ENCODE data around the gene NOTCH4.

NOTCH4 gene

DNA sequence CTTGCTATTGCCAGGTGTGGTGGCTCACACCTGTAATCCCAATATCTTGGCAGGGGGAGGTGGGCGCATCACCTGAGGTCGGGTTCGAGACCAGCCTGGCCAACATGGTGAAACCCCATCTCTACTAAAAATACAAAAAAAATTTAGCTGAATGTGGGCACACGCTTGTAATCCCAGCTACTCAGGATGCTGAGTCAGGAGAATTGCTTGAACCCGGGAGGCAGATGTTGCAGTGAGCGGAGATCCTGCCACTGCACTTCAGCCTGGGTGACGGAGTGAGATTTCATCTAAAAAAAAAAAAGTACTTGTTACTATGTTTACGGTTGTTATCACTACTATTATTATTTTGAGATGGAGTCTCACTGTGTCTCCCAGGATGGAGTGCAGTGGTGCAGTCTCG, 67.0 kb downstream of the NOTCH4 start:
- DNase-seq: no peak

DNA sequence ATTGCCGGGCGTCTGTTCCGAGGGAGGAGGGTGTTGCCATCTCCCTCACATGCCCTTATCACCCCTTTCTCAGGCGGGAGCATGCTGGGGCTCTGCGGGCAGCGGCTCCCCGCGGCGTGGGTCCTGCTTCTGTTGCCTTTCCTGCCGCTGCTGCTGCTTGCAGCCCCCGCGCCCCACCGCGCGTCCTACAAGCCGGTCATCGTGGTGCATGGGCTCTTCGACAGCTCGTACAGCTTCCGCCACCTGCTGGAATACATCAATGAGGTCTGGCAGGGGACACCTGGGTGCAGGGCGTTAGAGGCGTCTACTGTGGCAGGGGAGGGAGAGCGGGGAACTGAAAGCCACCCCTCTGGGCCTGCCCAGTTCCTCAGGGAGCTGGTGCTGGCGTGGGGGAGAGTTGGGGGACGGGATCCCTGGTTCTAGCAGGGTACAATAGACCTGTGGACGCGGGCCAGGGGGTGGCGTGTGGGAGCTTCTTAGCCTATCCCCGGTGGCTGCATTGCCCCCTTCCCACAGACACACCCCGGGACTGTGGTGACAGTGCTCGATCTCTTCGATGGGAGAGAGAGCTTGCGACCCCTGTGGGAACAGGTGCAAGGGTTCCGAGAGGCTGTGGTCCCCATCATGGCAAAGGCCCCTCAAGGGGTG, 69.2 kb downstream of the NOTCH4 start:
- DNase-seq: peak; percentile 41

DNA sequence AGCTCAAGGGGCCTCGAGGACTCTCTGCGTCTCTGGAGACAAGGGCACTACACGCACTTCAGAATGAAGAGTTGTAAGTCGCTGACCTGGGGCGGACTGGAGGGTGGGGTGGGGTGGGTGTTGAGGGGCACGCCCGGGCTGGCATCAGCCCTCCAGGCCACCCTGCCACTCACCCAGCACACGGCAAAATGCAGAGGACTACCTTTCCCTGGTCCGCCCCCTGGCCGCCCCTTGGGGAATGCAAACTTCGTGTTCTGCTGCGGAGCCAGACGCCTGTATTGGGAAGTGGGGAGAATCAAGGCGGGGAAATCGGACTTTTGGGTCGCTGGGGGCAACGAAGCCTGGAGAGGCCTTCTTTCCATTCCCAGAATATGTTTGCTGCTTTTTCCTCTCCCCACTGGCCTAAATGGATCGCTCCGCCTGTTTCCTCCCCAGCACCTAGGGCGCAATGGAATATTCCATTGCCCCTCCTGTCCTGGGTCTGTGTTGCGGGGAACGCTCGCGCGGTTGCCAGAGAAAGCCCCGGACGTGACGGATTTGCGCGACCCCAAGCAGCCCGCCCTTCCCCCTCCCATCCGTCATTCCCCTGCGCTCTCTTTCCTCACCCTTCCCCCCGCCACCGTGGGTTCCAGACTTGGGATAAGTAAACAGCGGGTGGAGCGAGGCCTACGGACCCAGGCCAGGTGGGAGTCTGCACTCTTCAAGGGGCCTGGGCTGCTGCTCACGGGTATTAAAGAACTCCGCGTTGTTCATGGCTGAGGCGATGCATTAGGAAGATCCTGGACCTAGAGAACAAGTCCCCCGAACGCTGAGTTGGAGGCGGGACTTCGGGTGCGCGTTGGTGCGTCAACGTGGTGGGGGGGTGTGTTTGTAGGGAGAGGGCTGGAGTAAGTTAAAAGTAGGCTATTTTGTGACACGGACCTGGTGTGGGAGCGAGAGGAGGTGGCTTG, 70.0 kb downstream of the NOTCH4 start, which contains the start of gene PPT2:
PPT2 (plus strand) TSS at position 578 of the 950 bp plus-strand sequence. CDS start 454 bp downstream, outside the sequence.
- DNase-seq: peak; percentile 61

DNA sequence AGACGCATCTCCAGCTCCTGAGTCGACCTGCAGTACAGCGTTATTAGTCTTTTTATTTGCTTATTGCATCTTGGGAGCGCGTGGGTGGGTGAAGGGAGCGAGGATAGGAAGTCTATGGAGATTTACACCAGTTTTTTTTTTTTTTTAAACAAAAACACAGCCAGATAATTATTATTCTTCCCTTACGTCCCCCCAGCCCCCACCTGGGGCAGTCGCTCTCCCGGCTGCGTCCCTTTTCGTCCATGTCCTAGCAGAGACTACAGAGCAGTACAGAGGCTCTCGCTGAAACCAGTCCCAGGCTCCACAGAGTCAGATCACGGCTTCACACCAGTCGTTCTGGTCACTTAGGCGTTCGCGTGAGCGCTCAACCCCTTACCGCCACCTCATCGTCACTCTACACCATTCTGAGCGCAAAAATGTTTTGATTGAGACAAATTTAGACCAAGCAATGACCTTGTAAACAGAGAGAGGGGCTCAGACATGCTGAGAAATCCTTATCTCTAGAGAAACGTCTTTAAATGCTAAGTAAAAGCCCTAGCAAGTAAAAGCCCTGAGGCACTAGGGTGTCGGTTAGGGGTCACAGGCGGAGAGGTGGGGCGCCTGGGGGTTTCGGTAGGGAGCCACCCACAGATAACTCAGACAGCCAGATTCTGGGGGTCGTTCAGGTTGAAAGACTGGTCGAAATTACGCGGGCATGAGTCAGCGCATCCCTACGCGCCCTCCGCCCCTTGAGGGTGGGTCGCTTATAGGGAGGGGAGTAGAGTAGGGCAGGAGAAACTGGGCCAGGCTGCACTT, 70.9 kb downstream of the NOTCH4 start:
- DNase-seq: no peak

DNA sequence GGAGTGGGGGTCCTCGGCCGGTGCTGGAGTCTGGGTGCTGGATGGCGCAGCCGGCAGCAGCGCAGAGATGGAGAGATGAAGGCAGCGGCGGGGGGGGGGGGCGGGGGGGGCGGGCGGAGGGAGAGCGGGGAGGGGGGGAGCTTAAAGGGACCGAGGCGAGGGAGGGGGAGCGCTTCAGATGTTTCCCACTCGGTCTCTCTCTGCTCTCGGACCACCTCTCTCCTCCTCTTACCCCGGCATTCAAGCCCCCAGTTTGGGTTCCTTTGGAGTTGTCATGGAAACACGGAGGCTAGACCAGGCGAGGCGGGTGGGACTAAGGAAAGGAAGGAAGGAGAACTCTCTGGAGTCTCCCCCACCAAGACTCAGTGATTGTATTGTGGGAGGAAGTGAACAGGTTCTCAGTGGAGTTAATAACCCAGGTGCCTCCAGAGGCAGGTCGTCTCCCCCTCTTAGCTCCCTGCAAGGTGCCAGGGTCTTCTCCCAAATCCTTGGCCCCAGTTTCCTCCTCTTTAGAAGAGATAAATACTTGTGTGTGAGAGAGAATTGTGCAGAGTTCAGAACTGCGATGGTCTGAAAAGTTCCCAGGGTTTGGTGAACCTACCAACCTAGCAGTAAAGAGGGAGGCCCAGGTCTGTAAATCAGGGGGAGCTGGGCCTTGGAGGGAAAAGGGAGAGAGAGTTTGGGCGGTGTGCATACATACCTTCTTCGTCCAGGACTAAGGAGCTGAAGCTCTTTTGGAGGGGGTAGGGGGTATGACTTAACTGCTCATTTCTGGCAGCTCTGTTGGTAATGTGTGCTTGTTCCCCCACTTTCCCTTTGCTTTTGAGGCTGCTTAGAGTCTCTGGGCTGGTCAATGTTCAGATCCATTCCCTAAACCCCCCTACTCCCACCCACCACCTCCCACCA, 71.8 kb downstream of the NOTCH4 start, which contains the start of gene PRRT1:
PRRT1 (minus strand) TSS at position 77 of the 906 bp plus-strand sequence. CDS start 112 bp downstream, outside the sequence.
- no peak for DNase-seq

DNA sequence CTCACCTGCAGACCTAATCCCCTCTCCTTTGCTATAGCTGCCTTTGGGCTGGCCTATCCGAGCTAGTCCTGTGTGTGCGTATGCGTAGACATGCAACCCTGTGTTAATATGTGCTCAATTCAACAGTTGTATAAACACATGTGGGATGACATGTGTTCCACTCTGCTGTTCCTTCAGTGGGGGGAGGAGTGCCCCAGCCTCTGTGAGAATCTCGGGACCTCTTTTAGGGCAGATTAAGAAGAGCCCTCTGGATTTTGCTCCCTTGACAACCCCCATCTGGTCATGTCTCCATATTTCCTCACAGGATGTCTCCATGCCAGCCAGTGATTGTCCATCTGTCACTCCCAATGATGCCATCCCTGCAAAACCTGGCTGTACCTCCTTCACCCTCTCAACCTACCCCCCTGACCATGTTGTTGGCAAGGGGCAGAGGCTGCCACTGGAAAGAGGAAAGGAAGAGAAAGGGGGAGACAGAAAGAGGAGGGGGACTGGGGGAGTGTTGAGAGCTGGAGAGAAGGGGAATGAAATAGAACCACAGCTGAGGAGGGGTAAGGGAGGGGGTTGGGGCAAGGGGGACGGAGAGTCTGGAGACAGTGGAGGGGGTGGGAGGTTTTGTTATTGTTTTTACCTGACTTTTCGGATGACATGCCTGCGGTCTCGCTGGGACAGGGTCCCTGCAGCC, 72.5 kb downstream of the NOTCH4 start:
- no peak for DNase-seq

DNA sequence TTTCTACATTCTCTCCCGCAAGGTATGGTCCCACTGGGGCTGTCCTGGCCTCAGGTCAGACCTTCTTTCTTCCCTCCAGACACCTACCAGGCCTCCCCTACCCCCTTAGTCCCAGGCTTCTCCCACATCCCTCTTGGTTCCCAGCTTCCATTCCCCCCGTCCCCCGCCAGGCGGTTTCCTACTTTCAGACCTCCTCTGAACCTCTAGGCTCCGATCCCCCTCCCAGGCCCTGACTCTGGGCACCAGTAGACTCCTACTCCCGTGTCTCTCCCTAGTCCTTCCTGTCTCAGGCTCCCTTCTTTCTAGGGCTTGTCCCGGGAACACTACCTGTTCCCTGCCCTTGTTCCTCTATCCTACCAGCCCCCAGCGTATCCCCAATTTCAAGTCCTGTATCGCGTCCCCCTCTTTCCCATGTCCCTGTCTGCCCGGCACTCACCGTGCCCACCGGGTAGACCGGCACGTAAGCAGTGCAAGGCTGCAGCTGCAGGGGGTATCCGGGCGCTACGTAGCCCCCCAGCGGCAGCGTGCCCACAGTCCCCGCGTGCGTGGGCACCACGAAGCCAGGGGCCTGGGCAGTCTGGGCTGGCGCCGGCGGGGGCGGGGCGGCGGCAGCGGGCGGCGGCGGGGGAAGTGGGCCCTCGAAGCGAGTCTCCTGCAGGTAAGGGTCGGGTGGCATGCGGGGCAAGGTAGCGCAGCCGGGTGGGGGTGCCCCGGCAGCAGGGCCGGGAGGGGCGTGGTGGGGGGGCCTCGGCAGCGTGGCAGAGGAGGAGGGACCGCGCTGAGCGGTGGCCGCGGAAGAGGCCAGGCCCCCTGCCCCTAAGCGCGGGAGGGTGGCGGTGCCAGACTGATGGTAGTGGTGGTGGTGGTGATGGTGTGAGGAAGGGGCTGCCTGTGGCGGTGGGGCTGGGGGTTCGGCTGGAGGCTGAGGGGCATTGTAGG, 73.7 kb downstream of the NOTCH4 start:
- no peak for DNase-seq

DNA sequence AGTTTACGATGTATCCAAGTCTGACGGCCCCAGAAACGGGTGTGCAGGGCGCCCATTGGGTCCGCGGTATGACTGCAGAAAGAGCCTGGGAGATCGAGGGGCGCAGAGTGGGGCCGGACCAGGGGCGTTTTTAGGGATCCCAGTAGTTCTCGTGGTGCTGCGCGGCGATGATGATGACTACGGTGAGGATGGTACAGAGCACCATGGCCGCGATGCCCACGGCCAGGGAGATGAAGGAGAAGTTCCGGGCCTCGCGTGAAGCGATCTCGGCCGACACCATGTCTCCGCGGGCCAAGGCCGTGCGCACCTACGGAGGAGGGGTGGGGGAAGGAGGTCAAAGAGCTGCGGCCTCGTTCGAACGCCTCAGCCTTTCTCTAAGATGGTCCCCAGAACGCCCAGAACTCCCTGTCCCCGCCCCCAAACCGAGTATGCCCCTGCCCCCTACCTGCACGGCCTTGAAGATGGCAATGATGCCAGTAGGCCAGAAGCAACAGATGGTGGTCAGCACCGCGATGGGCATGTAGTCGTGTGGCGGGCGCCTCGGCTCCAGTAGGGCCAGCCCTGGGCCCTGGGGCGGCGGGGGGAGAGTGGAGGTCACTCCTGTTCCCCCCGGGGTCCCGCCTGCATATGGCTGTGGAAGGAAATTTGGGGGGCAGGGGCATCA, 74.6 kb downstream of the NOTCH4 start:
- DNase-seq: no peak

DNA sequence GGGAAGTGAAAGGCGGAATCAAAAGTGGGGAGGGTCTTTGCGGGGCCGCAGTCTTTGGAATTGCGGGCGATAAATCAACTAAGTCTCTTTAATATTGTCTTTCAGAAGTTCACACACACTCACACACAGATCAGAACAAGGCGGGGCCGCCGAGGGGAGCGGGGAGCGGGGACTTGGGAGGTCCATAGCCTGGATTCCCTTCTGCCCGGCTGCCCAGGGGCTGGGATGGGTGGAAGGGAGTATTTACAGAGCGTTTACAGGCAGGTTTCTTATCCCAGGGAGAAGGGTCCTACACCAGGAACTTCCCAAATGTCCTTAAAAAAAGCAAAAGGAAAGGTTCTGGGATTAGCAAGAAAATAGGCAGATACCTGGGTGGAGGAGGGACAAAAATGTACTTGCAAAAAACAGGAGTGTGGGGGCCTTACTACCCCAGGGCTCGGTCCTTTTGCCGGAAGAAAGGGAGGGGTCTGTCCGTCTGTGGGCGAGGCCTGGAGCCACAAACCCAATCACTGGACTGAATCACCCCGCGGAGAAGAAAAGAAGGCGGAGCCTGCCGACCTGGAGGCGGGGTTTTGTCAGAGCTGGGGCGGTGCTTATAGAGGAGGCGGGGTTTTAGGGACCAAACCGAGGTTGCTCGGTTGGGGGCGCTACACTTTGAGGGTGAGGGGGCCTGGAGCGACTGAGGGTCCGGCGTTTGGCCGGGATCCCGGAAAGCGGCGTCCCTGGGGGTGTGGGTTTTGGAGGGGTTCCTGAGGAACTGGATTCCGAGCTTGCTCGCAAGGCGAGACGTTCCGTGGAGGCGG, 75.4 kb downstream of the NOTCH4 start:
- peak; percentile 45 for DNase-seq

DNA sequence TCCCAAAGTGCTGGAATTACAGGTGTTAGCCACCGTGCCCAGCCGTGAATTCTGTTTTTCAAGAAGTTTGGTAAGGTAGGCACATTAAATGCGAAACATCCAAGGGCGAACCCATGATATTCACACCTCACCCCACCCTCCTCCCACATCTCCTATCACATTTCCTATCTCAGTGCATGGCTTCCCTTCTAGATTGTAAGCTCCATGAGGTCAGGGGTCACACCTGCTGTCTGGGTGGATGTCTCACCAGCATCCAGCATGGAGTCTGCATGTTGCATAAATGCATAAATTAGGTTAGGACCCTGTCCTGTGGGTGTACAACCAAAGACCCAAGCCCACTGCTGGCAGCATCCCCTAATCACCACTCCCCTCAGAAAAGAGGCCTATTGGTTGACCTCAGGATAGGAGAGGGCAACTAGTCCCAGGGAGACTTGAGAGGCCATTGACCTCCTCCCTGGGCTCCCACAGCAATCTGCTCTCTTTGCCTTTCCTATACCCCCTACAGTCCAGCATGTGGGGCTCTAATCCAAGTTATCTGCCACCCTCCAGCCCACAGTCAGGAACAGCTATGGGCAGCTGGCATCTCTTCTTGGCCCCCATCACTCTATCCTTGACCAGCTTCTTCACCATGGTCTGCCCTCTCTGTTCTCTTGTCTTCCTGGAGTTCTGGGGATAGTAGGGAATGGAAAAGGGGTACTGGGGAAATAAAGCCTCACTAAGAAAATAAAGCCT, 76.3 kb downstream of the NOTCH4 start:
- DNase-seq: no peak

DNA sequence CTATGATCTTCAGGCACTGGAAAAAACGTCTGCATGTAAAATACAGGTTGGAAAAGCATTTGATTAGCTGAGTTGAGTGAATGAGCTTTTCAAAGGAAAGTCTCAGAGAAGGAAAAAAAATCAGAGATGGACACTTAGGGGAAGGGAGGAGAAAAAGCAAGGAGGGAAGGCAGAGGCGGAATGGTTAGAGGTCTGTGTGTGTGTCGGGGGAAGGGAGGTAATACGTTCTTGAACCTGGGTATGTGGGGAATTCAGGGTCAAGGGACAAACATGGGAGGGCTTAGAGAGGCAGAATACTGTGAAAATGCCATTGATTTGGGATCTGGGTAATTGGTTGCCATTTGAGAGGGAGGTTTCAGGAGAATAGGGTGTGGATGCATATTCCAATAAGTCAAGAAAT, 77.2 kb downstream of the NOTCH4 start:
- DNase-seq: no peak

DNA sequence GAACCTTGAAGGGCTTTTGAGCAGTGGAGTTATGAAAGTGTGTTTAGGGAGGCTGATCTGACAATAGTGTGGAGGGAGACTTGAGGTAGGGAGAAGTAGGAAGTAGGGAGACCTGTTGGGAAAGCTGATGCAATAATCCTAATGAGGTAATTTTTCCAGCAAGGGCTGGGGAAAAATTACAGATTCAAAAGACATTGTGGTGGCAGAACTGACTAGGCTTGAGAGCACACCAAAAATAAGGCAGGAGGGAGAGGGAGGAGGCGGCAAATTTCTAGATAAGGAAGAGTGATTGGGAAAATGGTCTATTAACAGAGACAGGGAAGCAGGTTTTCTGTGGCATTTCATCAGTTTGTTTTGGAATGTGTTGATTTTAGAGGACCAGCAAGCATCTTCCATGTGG, 77.6 kb downstream of the NOTCH4 start:
- no peak for DNase-seq

Data from stimulated activated naive CD4-positive, alpha-beta T cell treated with Interleukin-2 at 50 U/mL for 16 hours (primary cell).